ENCODE measurements around the gene SIX3.

DNA sequence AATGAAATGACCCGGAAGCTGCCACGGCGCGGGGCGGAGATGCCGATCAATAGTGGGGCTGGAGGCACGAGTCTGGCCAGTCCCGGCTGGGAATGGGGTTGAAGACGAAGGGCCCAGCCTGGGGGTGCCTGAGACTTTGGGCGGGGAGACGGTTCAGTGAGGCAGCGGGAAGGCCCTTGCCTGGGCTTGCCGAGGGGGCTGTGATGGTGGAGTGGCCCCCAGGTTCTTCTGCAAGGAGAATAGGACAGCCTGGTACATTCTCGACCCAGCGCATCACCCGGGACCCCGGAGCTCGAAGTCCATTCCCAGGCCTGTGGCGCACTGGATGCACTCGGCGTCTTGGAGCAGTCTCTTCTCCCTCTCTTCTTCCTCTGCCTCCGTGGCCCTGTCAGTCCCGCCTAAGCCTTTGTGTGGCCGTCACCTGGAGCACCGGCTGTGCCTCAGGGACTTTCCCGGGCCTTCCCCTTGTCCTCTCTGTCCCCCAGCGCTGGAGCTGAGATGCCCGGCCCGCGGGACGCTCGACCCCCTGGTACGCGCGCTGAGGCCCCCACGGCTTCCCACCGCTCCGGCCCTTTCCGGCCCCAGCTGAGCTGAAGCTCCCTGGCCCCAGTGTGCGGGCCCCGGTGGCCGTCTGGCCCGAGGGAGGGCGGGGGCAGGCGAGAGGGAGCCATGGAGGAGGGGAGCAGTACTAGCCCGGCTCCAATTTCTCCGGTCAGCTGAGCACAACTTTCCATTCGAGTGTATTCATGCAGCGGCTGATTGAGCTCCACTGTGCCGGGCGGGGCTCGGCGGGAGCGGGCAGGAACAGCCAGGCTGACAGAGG, 8.0 kb downstream of the SIX3 start:
- TF ChIP-seq CTCF (IDR thresholded peaks at IDR 0.05) (no peak), POLR2A (IDR thresholded peaks at IDR 0.05) (no peak)
